ENCODE results near the gene RPTN.

RPTN gene

GRCh38 chr1:152185544-152186391 lies 26.7 kb upstream of the RPTN start:
- H3K27ac ChIP-seq (replicated peaks) = no peak overlapping the region
- peak in 1 of 2 experiments; percentile 45 for DNase-seq (ENCODE audit: low read depth in 1 of 2, low spot score in 1 of 2)
- no peaks in the 10 kb centered on the region for H3K27me3 ChIP-seq (ENCODE audit: insufficient read depth, poor library complexity, severe bottlenecking)
- TF ChIP-seq CTCF (IDR thresholded peaks at IDR 0.05; ENCODE audit: insufficient read depth, low read length) = peak; percentile 66
- no peak for TF ChIP-seq GABPA (IDR thresholded peaks at IDR 0.05; ENCODE audit: low read depth)
- no peak overlapping the region for H3K4me3 ChIP-seq (replicated peaks; ENCODE audit: insufficient read depth, low read length)

- no peaks in the 10 kb centered on the region for H3K27me3 ChIP-seq (ENCODE audit: insufficient read depth, poor library complexity, severe bottlenecking)
- TF ChIP-seq REST (IDR thresholded peaks at IDR 0.05; ENCODE audit: insufficient replicate concordance, low read depth) (no peak), SPI1 (IDR thresholded peaks at IDR 0.05; ENCODE audit: borderline replicate concordance, low read depth) (no peak), GABPA (IDR thresholded peaks at IDR 0.05; ENCODE audit: low read depth) (no peak), CTCF (IDR thresholded peaks at IDR 0.05; ENCODE audit: insufficient read depth, low read length) (no peak), POLR2AphosphoS5 (IDR thresholded peaks at IDR 0.05; ENCODE audit: low read depth) (no peak)
These were observed 23.9 kb upstream of the RPTN start for GRCh38 chr1:152182944-152183361.

GRCh38 chr1:152182431-152182830 lies 23.4 kb upstream of the RPTN start:
- Histone ChIP-seq H3K27ac (replicated peaks) (no peak overlapping the region), H3K4me3 (replicated peaks; ENCODE audit: insufficient read depth, low read length) (no peak overlapping the region), H3K27me3 (ENCODE audit: insufficient read depth, poor library complexity, severe bottlenecking) (no peaks in the 10 kb centered on the region)
- TF ChIP-seq SPI1 (IDR thresholded peaks at IDR 0.05; ENCODE audit: borderline replicate concordance, low read depth) = no peak
- peak; percentile 42 for TF ChIP-seq CTCF (IDR thresholded peaks at IDR 0.05; ENCODE audit: insufficient read depth, low read length)
- TF ChIP-seq REST (IDR thresholded peaks at IDR 0.05; ENCODE audit: insufficient replicate concordance, low read depth) = no peak
- DNase-seq (ENCODE audit: low read depth in 1 of 2, low spot score in 1 of 2) = peak in 1 of 2 experiments; percentile 23

More at GRCh38 chr1:152182944-152183361, 23.9 kb upstream of the RPTN start:
- no peak overlapping the region for H3K4me3 ChIP-seq (replicated peaks; ENCODE audit: insufficient read depth, low read length)
- no peak overlapping the region for H3K27ac ChIP-seq (replicated peaks)
- DNase-seq (ENCODE audit: low read depth in 1 of 2, low spot score in 1 of 2) = no peak

GRCh38 chr1:152179566-152179965 lies 20.5 kb upstream of the RPTN start:
- TF ChIP-seq CTCF (IDR thresholded peaks at IDR 0.05; ENCODE audit: insufficient read depth, low read length) (no peak), POLR2AphosphoS5 (IDR thresholded peaks at IDR 0.05; ENCODE audit: low read depth) (no peak), GABPA (IDR thresholded peaks at IDR 0.05; ENCODE audit: low read depth) (no peak), REST (IDR thresholded peaks at IDR 0.05; ENCODE audit: insufficient replicate concordance, low read depth) (no peak), SPI1 (IDR thresholded peaks at IDR 0.05; ENCODE audit: borderline replicate concordance, low read depth) (no peak)
- Histone ChIP-seq H3K4me3 (replicated peaks; ENCODE audit: insufficient read depth, low read length) (no peak overlapping the region), H3K27me3 (ENCODE audit: insufficient read depth, poor library complexity, severe bottlenecking) (no peaks in the 10 kb centered on the region), H3K27ac (replicated peaks) (no peak overlapping the region)
- no peak for DNase-seq (ENCODE audit: low read depth in 1 of 2, low spot score in 1 of 2)

All from HL-60 (cell line).